KOPT-K1 (cell line): Measurements from ENCODE around the gene BET1L.
A peak's percentile ranks its signal among the peaks of the same experiment; 100 is the strongest.

Experiments
- H3K27ac ChIP-seq: fragments of 200-600 bp; sonication (generic); 2 replicates; pipeline ENCODE4 v1.5.1; 2016; ENCODE audit warnings: antibody characterized with exemption, mild to moderate bottlenecking, low read depth, low read length; ENCODE audit not compliant: poor library complexity, severe bottlenecking
- H3K36me3 ChIP-seq: fragments of 200-600 bp; sonication (generic); 2 replicates; pipeline ENCODE4 v1.5.1; 2017; ENCODE audit warnings: antibody characterized with exemption, mild to moderate bottlenecking, low read length, moderate library complexity; ENCODE audit not compliant: insufficient read depth
- H3K9me3 ChIP-seq: fragments of 200-600 bp; sonication (generic); 2 replicates; pipeline ENCODE4 v1.5.1; 2017; ENCODE audit warnings: antibody characterized with exemption, low read length, mild to moderate bottlenecking; ENCODE audit not compliant: insufficient read depth, poor library complexity, severe bottlenecking

Gene BET1L

DNA sequence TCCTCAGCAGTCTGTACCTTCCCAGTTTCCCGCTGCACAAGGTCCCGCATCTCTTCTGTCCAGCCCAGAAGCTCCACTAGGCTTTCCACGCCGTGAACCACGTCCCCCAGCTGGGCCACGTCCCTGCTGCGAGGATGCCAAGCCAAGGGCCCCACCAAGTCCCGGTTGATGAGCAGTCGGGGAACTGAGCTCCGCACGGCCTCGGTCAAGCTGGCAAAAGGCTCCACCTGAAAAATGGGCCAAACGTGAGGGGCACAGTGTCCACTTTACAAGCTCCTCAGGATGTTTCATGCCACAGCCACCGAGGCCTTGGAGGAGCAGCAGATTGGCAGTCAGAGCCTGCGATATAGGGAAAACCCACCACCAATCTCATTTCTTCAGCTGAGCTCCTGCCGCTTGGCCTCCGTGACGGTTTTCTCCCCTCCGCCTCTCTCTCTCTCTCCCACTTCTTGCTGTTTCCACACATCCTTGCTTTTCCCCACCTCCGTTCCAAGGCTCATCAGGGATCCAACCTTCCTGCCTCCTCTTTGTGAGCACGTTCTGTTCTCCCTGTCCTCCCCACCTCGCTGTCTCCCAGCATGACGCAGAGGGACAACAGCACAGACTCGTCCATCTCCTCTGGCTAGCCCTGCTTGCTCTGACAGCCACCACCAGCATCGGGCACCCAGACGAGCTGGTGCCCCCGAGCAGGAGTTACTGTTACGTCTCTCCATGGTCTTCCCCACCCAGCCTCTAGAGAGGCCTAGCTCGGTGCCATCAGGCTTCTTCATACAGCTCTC lies 11.8 kb upstream of the BET1L start:
- Histone ChIP-seq H3K36me3 (peaks cover 28% of the 10 kb centered on the region), H3K27ac (no peak overlapping the region), H3K9me3 (no peaks in the 10 kb centered on the region)

DNA sequence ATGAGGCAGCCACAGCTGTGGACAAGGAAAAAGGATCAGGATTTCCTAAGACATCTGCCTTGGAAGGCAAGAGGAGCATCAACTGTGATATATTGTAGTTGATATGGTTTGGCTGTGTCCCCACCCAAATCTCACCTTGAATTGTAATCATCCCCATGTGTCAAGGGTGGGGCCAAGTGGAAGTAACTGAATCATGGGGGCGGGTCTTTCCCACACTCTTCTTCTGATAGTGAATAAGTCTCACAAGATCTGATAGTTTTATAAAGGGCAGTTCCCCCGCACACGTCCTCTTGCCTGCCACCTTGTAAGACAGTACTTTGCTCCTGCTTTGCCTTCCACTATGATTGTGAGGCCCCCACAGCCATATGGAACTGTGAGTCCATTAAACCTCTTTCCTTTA lies 10.5 kb upstream of the BET1L start:
- peaks cover 41% of the 10 kb centered on the region for H3K36me3 ChIP-seq
- H3K27ac ChIP-seq = no peak overlapping the region

DNA sequence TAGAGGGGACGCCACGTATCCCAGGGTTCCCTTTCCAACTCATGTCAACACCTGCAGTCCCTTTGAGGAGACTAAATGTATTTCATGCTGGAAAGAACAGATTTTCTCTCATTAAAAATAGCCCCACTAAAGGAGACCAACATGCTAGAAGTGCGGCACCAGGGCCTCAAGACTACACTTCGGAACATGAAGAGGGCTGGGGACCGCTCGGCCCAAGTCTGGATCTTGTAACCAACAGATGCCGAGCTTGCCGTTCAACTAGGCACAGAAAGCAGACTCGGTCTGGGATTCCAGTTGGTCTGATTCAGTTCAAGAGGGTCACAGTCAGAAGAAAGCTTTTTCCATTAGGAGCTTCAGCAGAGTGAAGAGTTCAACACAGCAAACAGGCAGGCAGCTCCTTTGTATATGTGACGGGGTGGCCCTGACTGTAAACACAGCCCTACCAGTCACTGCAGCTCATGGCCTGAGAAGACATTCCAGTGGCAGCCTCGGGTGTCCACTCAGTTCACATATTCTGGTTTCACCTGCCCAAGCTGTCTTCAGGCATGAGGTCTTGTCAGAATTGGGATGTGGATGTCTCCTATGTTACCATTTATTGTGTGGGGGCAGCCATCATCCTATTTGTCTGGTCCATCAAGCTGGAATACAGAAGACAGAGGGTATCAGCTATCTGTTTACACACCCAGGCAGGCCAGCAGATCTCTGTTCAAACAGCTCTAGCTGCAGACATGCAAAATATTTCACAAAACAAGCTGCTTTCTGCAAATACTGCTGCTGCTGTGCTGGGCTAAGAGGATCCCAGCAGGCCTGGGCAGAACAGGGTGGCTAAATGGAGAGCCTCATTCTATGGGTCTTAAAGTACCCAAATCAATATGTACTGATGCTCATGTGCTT lies 9.1 kb upstream of the BET1L start:
- no peaks in the 10 kb centered on the region for H3K9me3 ChIP-seq
- peaks cover 54% of the 10 kb centered on the region for H3K36me3 ChIP-seq
- no peak overlapping the region for H3K27ac ChIP-seq

More for the DNA sequence above, 10.5 kb upstream of the BET1L start:
- H3K9me3 ChIP-seq = no peaks in the 10 kb centered on the region

DNA sequence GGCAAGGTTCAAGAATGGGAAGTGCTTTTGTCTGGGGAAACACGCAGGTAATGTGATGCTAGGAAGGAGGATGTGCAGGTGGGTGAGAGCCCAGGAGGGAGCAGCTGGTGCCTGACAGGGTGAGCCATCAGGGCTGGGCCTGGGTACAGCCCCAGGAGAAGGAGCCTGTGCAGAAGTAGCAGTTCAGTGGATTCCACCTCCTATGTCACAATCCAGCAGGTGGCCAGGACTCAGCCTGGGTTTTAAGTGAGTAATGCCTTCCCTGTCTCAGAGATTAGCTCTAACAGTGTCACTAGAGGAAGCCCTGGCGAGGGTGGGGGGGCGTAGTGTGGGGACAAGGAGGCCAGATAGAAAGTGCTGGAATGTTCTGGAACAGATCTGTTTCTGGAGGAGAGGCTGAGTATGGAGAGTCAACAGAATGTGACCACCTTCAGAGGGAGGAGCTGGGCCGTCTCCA lies 8.4 kb upstream of the BET1L start:
- no peak overlapping the region for H3K27ac ChIP-seq

DNA sequence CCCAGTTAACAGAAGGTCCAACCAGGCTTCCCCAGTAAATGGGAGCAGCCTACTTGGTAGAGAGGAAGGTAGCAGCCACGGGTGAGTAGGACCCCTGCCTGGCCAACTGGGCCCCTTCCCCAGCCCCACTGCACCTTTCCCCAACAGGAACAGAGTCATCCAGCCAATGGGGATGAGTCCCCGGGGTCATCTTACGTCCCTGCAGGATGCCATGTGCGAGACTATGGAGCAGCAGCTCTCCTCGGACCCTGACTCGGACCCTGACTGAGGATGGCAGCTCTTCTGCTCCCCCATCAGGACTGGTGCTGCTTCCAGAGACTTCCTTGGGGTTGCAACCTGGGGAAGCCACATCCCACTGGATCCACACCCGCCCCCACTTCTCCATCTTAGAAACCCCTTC lies 6.9 kb upstream of the BET1L start:
- Histone ChIP-seq H3K27ac (no peak overlapping the region), H3K36me3 (peaks cover 74% of the 10 kb centered on the region), H3K9me3 (no peaks in the 10 kb centered on the region)

More for the DNA sequence above, 8.4 kb upstream of the BET1L start:
- peaks cover 62% of the 10 kb centered on the region for H3K36me3 ChIP-seq
- no peaks in the 10 kb centered on the region for H3K9me3 ChIP-seq

DNA sequence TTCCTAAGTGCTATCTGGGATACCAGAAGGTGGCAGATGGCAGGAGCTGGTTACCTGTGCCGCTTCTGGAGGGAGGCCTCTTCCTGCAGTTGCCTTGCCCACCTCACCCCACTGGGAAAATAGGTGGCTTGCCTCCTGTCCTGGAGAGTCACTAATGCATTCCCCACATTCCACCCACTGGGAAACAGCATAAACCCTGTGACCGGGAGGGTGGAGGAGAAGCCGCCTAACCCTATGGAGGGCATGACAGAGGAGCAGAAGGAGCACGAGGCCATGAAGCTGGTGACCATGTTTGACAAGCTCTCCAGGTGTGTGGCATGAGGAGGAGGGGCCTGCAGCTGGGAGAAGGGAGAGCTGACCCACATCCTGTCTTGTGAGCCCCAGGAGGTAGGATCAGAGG lies 5.9 kb upstream of the BET1L start:
- H3K36me3 ChIP-seq = peaks cover 74% of the 10 kb centered on the region
- H3K9me3 ChIP-seq = no peaks in the 10 kb centered on the region
- peak overlapping the region; percentile 4 for H3K27ac ChIP-seq

DNA sequence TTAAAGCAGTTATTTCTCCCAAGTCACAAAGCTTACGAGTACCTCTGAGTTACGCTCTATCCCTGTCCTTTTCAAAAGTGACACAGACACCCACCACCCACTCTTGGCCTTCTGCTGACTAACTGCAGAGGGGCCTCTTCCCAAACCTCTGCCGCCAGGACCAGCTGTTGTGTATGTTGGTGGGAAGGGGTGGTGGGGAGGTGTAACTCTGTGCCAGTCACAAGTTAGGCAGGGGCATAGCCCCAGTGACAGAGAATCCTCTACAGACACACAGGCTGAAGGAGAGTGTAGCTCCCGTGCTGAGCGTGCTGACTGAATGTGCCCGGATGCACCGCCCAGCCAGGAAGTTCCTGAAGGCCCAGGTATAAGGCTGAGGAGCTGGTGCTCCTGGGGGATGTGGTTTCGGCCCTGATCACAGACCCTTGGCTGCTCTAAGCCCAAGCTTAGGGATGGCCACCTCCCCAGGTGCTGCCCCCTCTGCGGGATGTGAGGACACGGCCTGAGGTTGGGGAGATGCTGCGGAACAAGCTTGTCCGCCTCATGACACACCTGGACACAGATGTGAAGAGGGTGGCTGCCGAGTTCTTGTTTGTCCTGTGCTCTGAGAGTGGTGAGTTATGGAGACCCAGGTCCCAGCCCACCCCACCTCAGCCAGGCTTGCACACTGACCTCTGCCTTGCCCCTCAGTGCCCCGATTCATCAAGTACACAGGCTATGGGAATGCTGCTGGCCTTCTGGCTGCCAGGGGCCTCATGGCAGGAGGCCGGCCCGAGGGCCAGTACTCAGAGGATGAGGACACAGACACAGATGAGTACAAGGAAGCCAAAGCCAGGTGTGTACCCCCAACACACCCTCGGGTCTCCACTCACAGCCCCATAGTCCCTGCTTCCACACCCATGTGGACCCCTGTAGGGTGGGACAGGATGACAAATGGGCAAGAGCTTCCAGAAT lies 5.2 kb upstream of the BET1L start:
- Histone ChIP-seq H3K27ac (no peak overlapping the region), H3K9me3 (no peaks in the 10 kb centered on the region), H3K36me3 (peaks cover 74% of the 10 kb centered on the region)

DNA sequence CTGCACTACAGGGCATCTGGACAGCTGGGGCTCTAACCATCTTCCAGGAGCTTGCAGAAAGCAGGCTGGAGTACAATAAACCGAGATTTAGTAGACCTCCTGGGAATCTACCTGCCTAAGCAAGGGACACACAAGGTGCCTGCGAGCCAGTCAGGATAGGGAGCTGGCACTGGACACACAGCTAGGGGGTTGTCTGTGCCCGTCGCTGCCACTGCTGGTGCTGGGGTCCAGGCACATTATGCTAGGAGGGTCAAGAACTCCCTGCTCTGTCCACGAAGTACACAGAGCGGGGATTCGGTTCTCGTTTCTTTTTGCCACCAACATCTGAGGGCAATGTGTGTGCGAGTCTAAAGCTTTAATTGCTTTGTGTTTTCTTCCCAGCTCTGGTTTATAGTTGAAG lies 4.5 kb upstream of the BET1L start:
- H3K36me3 ChIP-seq = peaks cover 74% of the 10 kb centered on the region
- H3K27ac ChIP-seq = no peak overlapping the region
- no peaks in the 10 kb centered on the region for H3K9me3 ChIP-seq

DNA sequence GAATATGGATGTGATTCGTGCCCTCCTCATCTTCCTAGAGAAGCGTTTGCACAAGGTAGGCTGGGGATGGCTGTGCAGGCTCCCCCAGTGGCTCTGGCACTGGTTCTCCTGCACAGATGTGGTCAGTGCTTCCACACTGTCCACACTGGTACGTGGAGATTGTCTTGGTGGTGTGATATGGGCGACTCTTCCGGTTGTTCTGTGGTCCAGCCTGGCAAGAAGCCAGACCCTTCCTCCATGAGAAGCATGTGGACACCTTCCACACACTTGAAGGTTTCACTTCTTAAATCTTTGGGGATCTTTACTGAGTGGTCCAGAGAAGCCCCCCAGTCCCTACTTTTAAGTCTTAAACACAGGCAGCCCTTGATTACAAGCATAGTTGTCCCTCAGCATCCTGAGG lies 4.1 kb upstream of the BET1L start:
- H3K36me3 ChIP-seq = peaks cover 70% of the 10 kb centered on the region
- H3K9me3 ChIP-seq = no peaks in the 10 kb centered on the region
- no peak overlapping the region for H3K27ac ChIP-seq

DNA sequence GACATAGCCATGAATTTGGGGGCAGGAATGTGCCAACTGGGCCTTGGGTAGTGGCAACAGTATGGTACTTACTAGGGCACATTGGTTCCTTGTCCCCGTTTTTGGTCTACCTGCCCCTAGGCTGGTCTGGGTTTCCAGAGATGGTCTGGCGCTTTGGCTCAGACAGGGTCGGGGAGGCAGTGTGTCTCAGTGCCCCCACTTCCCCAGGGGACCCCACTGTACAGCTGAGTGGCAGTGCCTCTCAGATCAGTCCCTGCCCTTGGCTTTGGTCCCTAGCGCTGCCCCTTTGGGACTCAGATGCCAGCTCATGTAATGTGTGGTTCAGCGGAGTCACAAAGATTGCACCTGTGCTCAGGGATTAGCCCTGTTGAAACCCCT lies 3.6 kb upstream of the BET1L start:
- no peaks in the 10 kb centered on the region for H3K9me3 ChIP-seq
- H3K36me3 ChIP-seq = peaks cover 65% of the 10 kb centered on the region
- H3K27ac ChIP-seq = no peak overlapping the region

DNA sequence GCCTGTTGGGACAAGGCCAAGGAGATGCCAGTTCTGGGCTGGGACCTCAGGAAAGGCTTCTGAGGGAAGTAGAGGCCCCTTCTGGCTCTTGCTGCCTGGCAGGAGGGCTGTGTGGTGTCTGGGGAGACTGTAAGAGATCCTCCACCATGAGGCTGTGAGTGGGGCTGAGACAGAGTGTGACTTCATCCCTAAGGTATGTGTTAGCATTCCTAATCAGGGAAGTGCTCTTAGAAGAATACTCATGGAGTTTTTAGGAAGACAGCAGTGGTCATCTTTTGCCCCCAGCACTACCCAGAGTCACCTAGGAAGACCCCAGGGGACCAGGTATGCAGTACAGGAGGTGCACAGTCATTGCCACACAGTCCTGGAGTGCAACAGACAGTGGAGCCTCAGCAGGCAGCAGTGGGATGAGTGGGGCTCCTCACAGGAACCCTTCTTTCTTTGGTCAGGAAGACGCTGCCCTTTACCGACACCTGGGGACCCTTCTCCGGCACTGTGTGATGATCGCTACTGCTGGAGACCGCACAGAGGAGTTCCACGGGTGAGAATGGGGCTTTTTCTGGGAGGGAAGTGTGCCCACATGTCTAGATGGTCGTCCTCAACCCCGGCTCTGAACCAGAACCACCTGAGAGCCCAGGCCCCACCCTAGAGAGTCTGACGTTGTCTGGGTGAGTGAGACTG lies 3.1 kb upstream of the BET1L start:
- Histone ChIP-seq H3K9me3 (no peaks in the 10 kb centered on the region), H3K36me3 (peaks cover 64% of the 10 kb centered on the region), H3K27ac (peak overlapping the region; percentile 97)

DNA sequence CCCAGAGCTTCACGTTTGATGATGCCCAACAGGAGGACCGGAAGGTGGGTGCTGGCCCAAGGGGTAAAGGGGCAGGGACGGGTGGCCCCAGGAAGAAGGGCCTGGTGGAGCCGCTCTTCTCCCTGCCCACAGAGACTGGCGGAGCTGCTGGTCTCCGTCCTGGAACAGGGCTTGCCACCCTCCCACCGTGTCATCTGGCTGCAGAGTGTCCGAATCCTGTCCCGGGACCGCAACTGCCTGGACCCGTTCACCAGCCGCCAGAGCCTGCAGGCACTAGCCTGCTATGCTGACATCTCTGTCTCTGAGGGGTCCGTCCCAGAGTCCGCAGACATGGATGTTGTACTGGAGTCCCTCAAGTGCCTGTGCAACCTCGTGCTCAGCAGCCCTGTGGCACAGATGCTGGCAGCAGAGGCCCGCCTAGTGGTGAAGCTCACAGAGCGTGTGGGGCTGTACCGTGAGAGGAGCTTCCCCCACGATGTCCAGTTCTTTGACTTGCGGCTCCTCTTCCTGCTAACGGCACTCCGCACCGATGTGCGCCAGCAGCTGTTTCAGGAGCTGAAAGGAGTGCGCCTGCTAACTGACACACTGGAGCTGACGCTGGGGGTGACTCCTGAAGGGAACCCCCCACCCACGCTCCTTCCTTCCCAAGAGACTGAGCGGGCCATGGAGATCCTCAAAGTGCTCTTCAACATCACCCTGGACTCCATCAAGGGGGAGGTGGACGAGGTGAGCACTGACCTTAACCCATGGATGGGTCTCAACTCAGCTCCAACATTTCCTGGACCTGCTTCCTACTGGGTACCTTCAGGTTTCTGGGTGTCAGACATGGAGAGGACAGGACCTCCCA lies 2.3 kb upstream of the BET1L start:
- H3K36me3 ChIP-seq = peaks cover 64% of the 10 kb centered on the region
- H3K27ac ChIP-seq = peak overlapping the region; percentile 97
- no peaks in the 10 kb centered on the region for H3K9me3 ChIP-seq

DNA sequence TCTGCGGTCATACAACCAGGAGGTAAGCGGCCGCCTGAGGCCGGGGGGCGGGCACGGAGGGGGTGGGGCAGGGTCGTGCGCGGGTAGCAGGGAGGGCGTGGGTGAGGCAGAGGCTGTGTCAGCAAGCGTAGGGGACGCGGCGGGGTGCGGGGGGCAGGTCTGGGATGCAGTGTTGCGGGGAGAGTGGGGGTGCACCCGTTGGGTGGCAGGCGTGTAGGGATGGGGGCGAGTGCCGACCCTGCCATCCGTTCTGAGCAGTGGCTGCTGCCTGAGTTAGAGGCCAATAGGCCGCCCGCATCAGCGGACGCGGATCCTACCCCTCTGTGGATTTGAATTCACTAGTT lies 1.7 kb upstream of the BET1L start:
- H3K36me3 ChIP-seq = peaks cover 64% of the 10 kb centered on the region
- no peaks in the 10 kb centered on the region for H3K9me3 ChIP-seq
- peak overlapping the region; percentile 97 for H3K27ac ChIP-seq
